Transverse colon (tissue), 4 donors: ENCODE results near the gene AIFM1. TPM values are rescaled to one million over a fixed set of nuclear protein-coding genes. Genes with fewer than 3 reads are reported as not detected.

Experiments used
- DNase-seq: peaks from one replicate; pipeline ENCODE4 v3.0.0-alpha.2; 2019
- H3K27ac ChIP-seq, 4 donors: fragments of 200-600 bp; sonication (generic); 2 replicates each; pipeline ENCODE4 v1.5.1; 2016 to 2018; ENCODE audit warnings: inconsistent platforms in 4 of 4
- H3K27me3 ChIP-seq: fragments of 200-600 bp; sonication (generic); 2 replicates; pipeline ENCODE4 v1.5.1; 2017; ENCODE audit warnings: inconsistent platforms
- H3K36me3 ChIP-seq, 4 donors: fragments of 200-600 bp; sonication (generic); 2 replicates each; pipeline ENCODE4 v1.5.1; 2017 to 2019; ENCODE audit warnings: inconsistent platforms in 4 of 4
- H3K4me1 ChIP-seq, 4 donors: fragments of 200-600 bp; sonication (generic); 2 replicates each; pipeline ENCODE4 v1.5.1; 2017 to 2020; ENCODE audit warnings: inconsistent platforms in 4 of 4
- H3K4me3 ChIP-seq, 4 donors: fragments of 200-600 bp; sonication (generic); 1 replicate in 1 of 4; 2 replicates in 3 of 4; pipeline versions ENCODE4 v1.5.1 to v1.6.1; 2017 to 2019; ENCODE audit warnings: inconsistent platforms in 4 of 4
- H3K9me3 ChIP-seq, 2 donors: fragments of 200-600 bp; sonication (generic); 2 replicates each; pipeline ENCODE4 v1.5.1; 2017 to 2019; ENCODE audit warnings: inconsistent platforms in 2 of 2
- CTCF ChIP-seq, 5 experiments: fragments of 200-600 bp in 3 of 5; fragments of 450-650 bp in 2 of 5; sonication (generic) in 3 of 5; IDR thresholded peaks; 1 replicate in 2 of 5; 2 replicates in 3 of 5; pipeline ENCODE4 v1.5.1; 2016 to 2017; ENCODE audit warnings: antibody characterized with exemption in 5 of 5, inconsistent platforms in 3 of 5, mild to moderate bottlenecking in 2 of 5, moderate library complexity in 1 of 5
- EP300 ChIP-seq: sonication (generic); formaldehyde crosslinking; IDR thresholded peaks from one replicate; pipeline ENCODE4 v1.6.1; 2017; ENCODE audit warnings: antibody characterized with exemption, low read depth
- POLR2A ChIP-seq: fragments of 450-650 bp; IDR thresholded peaks from one replicate; pipeline ENCODE4 v1.6.1; 2016; ENCODE audit warnings: antibody characterized with exemption, mild to moderate bottlenecking, moderate library complexity
- POLR2AphosphoS5 ChIP-seq, 3 donors: sonication (generic); formaldehyde crosslinking; IDR thresholded peaks; one replicate each; pipeline ENCODE4 v1.6.1; 2016; ENCODE audit warnings: antibody characterized with exemption in 3 of 3
- WGBS, 2 donors: methylation state at CpG; one replicate each; pipeline ENCODE4 v1.1.5; 2018; ENCODE audit warnings: low coverage in 1 of 2; 5-methylcytosine and 5-hydroxymethylcytosine counted together
- in situ Hi-C, 4 donors: fragments of 200-750 bp; cut with MboI; loops; one replicate each; pipeline versions ENCODE4 v1.15.0 to v1.15.1; 2017; ENCODE audit warnings: low sequenced_read_pairs in 3 of 4, low pct_ligation_motif_present in 1 of 4, low pct_unique_long_range_greater_than_20kb in 1 of 4
- intact Hi-C: fragments of 100-400 bp; cut with DNase I; formaldehyde crosslinking; loops from one replicate; pipeline ENCODE4 v1.15.1; 2023; ENCODE audit warnings: low total_unique reads
- total RNA-seq, 4 donors: library from RNA; depleted of rRNA; stranded (reverse); fragments of >200 nt; gene quantifications; one replicate each; pipeline ENCODE4 v1.1.0, GENCODE V29; 2016

Gene AIFM1
- total RNA-seq, 4 donors from 2014 or later, result 5.6 to 39.5 (median 28.1) TPM

GRCh38 chrX:130100180-130100579 lies 65.5 kb downstream of the AIFM1 start:
- H3K27ac ChIP-seq, result peak overlapping the region; percentile 32 to 74 (median 54)
- 60% methylated on average over 5 of the region's 5 CpGs; no CpG with 5 or more reads in 1 of the 2 donors for WGBS, 2 donors
- peaks cover 6 to 45% (median 23%) of the 10 kb centered on the region in 4 donors for H3K4me1 ChIP-seq
- H3K9me3 ChIP-seq, result no peaks in the 10 kb centered on the region
- TF ChIP-seq EP300 (no peak), POLR2AphosphoS5 (IDR thresholded peaks at IDR 0.05) (peak in 2 of 3 donors; percentile 18 to 37)
- in situ Hi-C loops, result no loop called here
- H3K36me3 ChIP-seq, result no peaks in the 10 kb centered on the region
- no peak overlapping the region for H3K4me3 ChIP-seq
- H3K27me3 ChIP-seq, result no peaks in the 10 kb centered on the region
- peak; percentile 59 for DNase-seq
- intact Hi-C loops, result no loop called here

- no peak overlapping the region for H3K4me3 ChIP-seq
- H3K27me3 ChIP-seq, result no peaks in the 10 kb centered on the region
- no peaks in the 10 kb centered on the region for H3K36me3 ChIP-seq
- DNase-seq, result no peak
- H3K9me3 ChIP-seq, result no peaks in the 10 kb centered on the region
- H3K27ac ChIP-seq, result peak overlapping the region; percentile 62 to 78 (median 71)
- no peak for TF ChIP-seq POLR2AphosphoS5 (IDR thresholded peaks at IDR 0.05)
- no peak for TF ChIP-seq POLR2A
- no peak for TF ChIP-seq CTCF (IDR thresholded peaks at IDR 0.05)
- no peak for TF ChIP-seq EP300
- in situ Hi-C loops (loop anchor here in 1 of 4 donors (25.0 kb wide), 1 partner anchor 89 kb away; no protein-coding TSS in a partner anchor), intact Hi-C loops (no loop called here)
- H3K4me1 ChIP-seq, result peaks cover 6 to 57% (median 25%) of the 10 kb centered on the region in 4 donors
- WGBS, 2 donors, result 59% methylated on average over 5 of the region's 5 CpGs; no CpG with 5 or more reads in 1 of the 2 donors
These were observed 67.5 kb downstream of the AIFM1 start for GRCh38 chrX:130098210-130098552.

GRCh38 chrX:130097507-130098209 lies 68.0 kb downstream of the AIFM1 start:
- no peaks in the 10 kb centered on the region for H3K36me3 ChIP-seq
- intact Hi-C loops, result no loop called here
- no peak overlapping the region for H3K4me3 ChIP-seq
- H3K9me3 ChIP-seq, result no peaks in the 10 kb centered on the region
- no peaks in the 10 kb centered on the region for H3K27me3 ChIP-seq
- TF ChIP-seq POLR2AphosphoS5 (IDR thresholded peaks at IDR 0.05), result peak in 2 of 3 donors; percentile 19 to 45
- TF ChIP-seq CTCF (IDR thresholded peaks at IDR 0.05), result no peak
- peak overlapping the region; percentile 62 to 78 (median 71) for H3K27ac ChIP-seq
- peaks cover 6 to 60% (median 25%) of the 10 kb centered on the region in 4 donors for H3K4me1 ChIP-seq
- 50 to 56% methylated on average over 1 to 10 of the region's 14 CpGs for WGBS, 2 donors
- in situ Hi-C loops, result loop anchor here in 1 of 4 donors (25.0 kb wide), 1 partner anchor 90 kb away; no protein-coding TSS in a partner anchor
- DNase-seq, result peak; percentile 74

- Histone ChIP-seq H3K4me1 (peaks cover 6 to 69% (median 34%) of the 10 kb centered on the region in 4 donors), H3K9me3 (no peaks in the 10 kb centered on the region), H3K4me3 (no peak overlapping the region), H3K36me3 (no peaks in the 10 kb centered on the region), H3K27me3 (no peaks in the 10 kb centered on the region), H3K27ac (peak overlapping the region; percentile 18 to 81 (median 38))
- TF ChIP-seq EP300 (no peak), POLR2A (no peak), CTCF (IDR thresholded peaks at IDR 0.05) (no peak), POLR2AphosphoS5 (IDR thresholded peaks at IDR 0.05) (no peak)
- no peak for DNase-seq
- intact Hi-C loops, result no loop called here
- 86% methylated on average over 6 of the region's 6 CpGs; no CpG with 5 or more reads in 1 of the 2 donors for WGBS, 2 donors
- in situ Hi-C loops, result loop anchor here in 1 of 4 donors (25.0 kb wide), 1 partner anchor 92 kb away; no protein-coding TSS in a partner anchor
These were observed 70.2 kb downstream of the AIFM1 start for GRCh38 chrX:130095249-130096030.
